HepG2 (cell line): ENCODE measurements around the gene RCAN2. TPM values are rescaled to one million over a fixed set of nuclear protein-coding genes. Genes with fewer than 3 reads are reported as not detected.

ENCODE experiments used
- ATAC-seq: fragments of 200-7000 bp; cut with Tn5 transposase; 3 replicates; pipeline ENCODE4 v1.9.1; 2020; ENCODE audit warnings: mild to moderate bottlenecking, moderate library complexity
- BruUV-seq: library from RNA; stranded (reverse); fragments of 400-500 nt; replicated peaks from 2 replicates; lab custom pipeline; 2021; lab: Mats Ljungman, UMichigan
- CTCF ChIA-PET: fragments of 300-600 bp; formaldehyde crosslinking; extraction: SDS; loops from one replicate; lab custom pipeline; 2021; ENCODE audit warnings: low total read pairs, inconsistent platforms, low intra/inter-chr PET ratio; lab: Yijun Ruan, JAX
- POLR2A ChIA-PET: fragments of 350-600 bp; sonication (Branson Sonifier 250); formaldehyde crosslinking; loops from one replicate; lab custom pipeline; 2020; ENCODE audit warnings: antibody characterized with exemption, inconsistent platforms; lab: Yijun Ruan, JAX
- DNase-seq: peaks from one replicate; pipeline ENCODE4 v3.0.0-alpha.2; 2015; ENCODE audit warnings: low spot score
- FAIRE-seq: peaks from 3 replicates; lab custom pipeline; 2011; peaks lifted over from hg19 to GRCh38; lab: Jason Lieb, UNC
- H2AFZ ChIP-seq: one replicate; pipeline ENCODE4 v1.6.1; 2011; ENCODE audit warnings: low read length, inconsistent platforms
- H3K27ac ChIP-seq: fragments of 300-600 bp; 3 replicates; pipeline ENCODE4 v1.8.0; 2011; ENCODE audit warnings: mixed run types, mild to moderate bottlenecking, mixed read lengths, low read length, inconsistent platforms; ENCODE audit not compliant: insufficient read depth; ENCODE audit errors: extremely low read length
- H3K27me3 ChIP-seq, 2 experiments: fragments of 200-600 bp in 1 of 2; 2 replicates in 1 of 2; 3 replicates in 1 of 2; pipeline versions ENCODE4 v1.6.0 to v1.8.0; 2011; ENCODE audit warnings: low read length in 2 of 2, mild to moderate bottlenecking in 2 of 2, moderate library complexity in 2 of 2, inconsistent platforms in 1 of 2; ENCODE audit not compliant: insufficient read depth in 2 of 2, control insufficient read depth in 1 of 2
- H3K36me3 ChIP-seq, 2 experiments: fragments of 200-600 bp in 1 of 2; replicated peaks in 1 of 2; 2 replicates in 1 of 2; 3 replicates in 1 of 2; pipeline versions ENCODE4 v1.5.1 to v1.8.0; 2011; ENCODE audit warnings: low read length in 2 of 2, inconsistent platforms in 1 of 2; ENCODE audit not compliant: insufficient read depth in 2 of 2, control insufficient read depth in 1 of 2
- H3K4me1 ChIP-seq: 2 replicates; pipeline ENCODE4 v1.5.1; 2012; ENCODE audit warnings: low read length, inconsistent platforms; ENCODE audit not compliant: insufficient read depth
- H3K4me2 ChIP-seq: 2 replicates; pipeline ENCODE4 v1.6.0; 2011; ENCODE audit warnings: low read depth, low read length, inconsistent platforms
- H3K4me3 ChIP-seq, 3 experiments: fragments of 200-600 bp in 1 of 3; sonication (generic), shearing (Covaris generic) in 1 of 3; replicated peaks in 1 of 3; 2 replicates each; pipeline ENCODE4 v1.5.1; 2011 to 2016; ENCODE audit warnings: low read length in 3 of 3, inconsistent platforms in 2 of 3, low read depth in 2 of 3, mild to moderate bottlenecking in 2 of 3, control low read depth in 1 of 3, mixed read lengths in 1 of 3; ENCODE audit not compliant: insufficient read depth in 1 of 3
- H3K79me2 ChIP-seq: one replicate; pipeline ENCODE4 v1.6.1; 2011; ENCODE audit warnings: low read length, inconsistent platforms; ENCODE audit not compliant: insufficient read depth
- H3K9ac ChIP-seq: 2 replicates; pipeline ENCODE4 v1.6.0; 2011; ENCODE audit warnings: mild to moderate bottlenecking, low read depth, low read length, inconsistent platforms; ENCODE audit not compliant: insufficient read depth
- H3K9me3 ChIP-seq: 2 replicates; pipeline ENCODE4 v1.5.1; 2012; ENCODE audit warnings: mild to moderate bottlenecking, low read length
- H4K20me1 ChIP-seq: 2 replicates; pipeline ENCODE4 v1.6.0; 2011; ENCODE audit warnings: inconsistent platforms, mild to moderate bottlenecking, low read length, moderate library complexity; ENCODE audit not compliant: insufficient read depth
- CHCHD3 ChIP-seq: sonication (generic); formaldehyde crosslinking; IDR thresholded peaks from 2 replicates; pipeline ENCODE4 v1.8.0; 2022; ENCODE audit warnings: mild to moderate bottlenecking, missing genetic modification reagents, moderate library complexity
- CSRNP2 ChIP-seq: sonication (generic); formaldehyde crosslinking; conservative IDR thresholded peaks from 2 replicates; pipeline ENCODE4 v1.8.0; 2022; ENCODE audit warnings: low read depth, missing genetic modification reagents
- EZH2 ChIP-seq: conservative IDR thresholded peaks from 2 replicates; pipeline ENCODE4 v1.6.1; 2012; ENCODE audit warnings: mild to moderate bottlenecking, low read depth, low read length, moderate library complexity
- FOXJ3 ChIP-seq: sonication (generic); formaldehyde crosslinking; IDR thresholded peaks from 2 replicates; pipeline ENCODE4 v1.4.0; 2020; ENCODE audit warnings: missing genetic modification reagents, mild to moderate bottlenecking, borderline replicate concordance
- HOXA9 ChIP-seq: sonication (generic); formaldehyde crosslinking; IDR thresholded peaks from 2 replicates; pipeline ENCODE4 v1.8.1; 2022; ENCODE audit warnings: missing genetic modification reagents, mild to moderate bottlenecking, moderate library complexity, borderline replicate concordance
- KDM6A ChIP-seq: IDR thresholded peaks from 2 replicates; pipeline ENCODE4 v1.6.1; 2016; ENCODE audit warnings: low read depth
- RFX5 ChIP-seq: IDR thresholded peaks from 2 replicates; pipeline ENCODE4 v1.6.1; 2011; ENCODE audit warnings: low read depth, low read length, improper control_type of control experiment
- SATB2 ChIP-seq: sonication (generic); formaldehyde crosslinking; IDR thresholded peaks from 2 replicates; pipeline ENCODE4 v1.5.0; 2020; ENCODE audit warnings: missing genetic modification reagents
- SP140L ChIP-seq: sonication (generic); formaldehyde crosslinking; IDR thresholded peaks from 2 replicates; pipeline ENCODE4 v1.4.0; 2020; ENCODE audit warnings: missing genetic modification reagents, borderline replicate concordance
- TSC22D2 ChIP-seq: sonication (generic); formaldehyde crosslinking; IDR thresholded peaks from 2 replicates; pipeline ENCODE4 v1.5.1; 2020; ENCODE audit warnings: missing genetic modification reagents, mild to moderate bottlenecking, borderline replicate concordance
- WGBS: methylation state at CpG from one replicate; pipeline ENCODE4 v1.1.6; 2017; ENCODE audit warnings: low lambda C conversion rate; 5-methylcytosine and 5-hydroxymethylcytosine counted together
- in situ Hi-C: cut with HindIII; loops from 2 replicates; pipeline ENCODE4 v1.10.0; 2017; ENCODE audit warnings: low pct_unique_long_range_greater_than_20kb; ENCODE audit not compliant: extremely low pct_ligation_motif_present
- intact Hi-C: fragments of 100-400 bp; cut with micrococcal nuclease; formaldehyde crosslinking; loops from one replicate; pipeline ENCODE4 v1.10.0; 2022; ENCODE audit not compliant: unreplicated experiment
- polyA plus RNA-seq, 8 experiments: library from polyadenylated mRNA; depleted of rRNA in 3 of 8; stranded (reverse) in 7 of 8; unstranded in 1 of 8; fragments of >200 nt; fragmentation: Illumina TruSeq in 4 of 8; extraction: Trizol in 4 of 8; gene quantifications; 2 replicates each; pipeline versions ENCODE4 v1.2.1 to v1.2.3, GENCODE V29; 2011 to 2016; ENCODE audit warnings: low read depth in 4 of 8, missing spikeins in 1 of 8, mixed read lengths in 1 of 8; ENCODE audit not compliant: insufficient read depth in 1 of 8
- total RNA-seq, 5 experiments: library from RNA; depleted of rRNA; stranded (reverse); fragments of >200 nt; fragmentation: Illumina TruSeq; extraction: Trizol; gene quantifications; 2 replicates each; pipeline ENCODE4 v1.2.3, GENCODE V29; 2016; ENCODE audit warnings: low read depth in 1 of 5
- TF ChIP-seq, protein P1 (sequence below): sonication (generic); formaldehyde crosslinking; IDR thresholded peaks from 2 replicates; pipeline ENCODE4 v1.4.0; 2020; ENCODE audit warnings: missing genetic modification reagents
- TF ChIP-seq, protein P2 (sequence below): sonication (generic); formaldehyde crosslinking; IDR thresholded peaks from 2 replicates; pipeline ENCODE4 v1.4.0; 2020; ENCODE audit warnings: missing genetic modification reagents; ENCODE audit errors: not compliant biosample characterization
- TF ChIP-seq, protein P3 (sequence below): sonication (generic); formaldehyde crosslinking; IDR thresholded peaks from 2 replicates; pipeline ENCODE4 v1.5.1; 2020; ENCODE audit warnings: mild to moderate bottlenecking, missing genetic modification reagents, borderline replicate concordance
- TF ChIP-seq, protein P4 (sequence below): sonication (generic); formaldehyde crosslinking; IDR thresholded peaks from 2 replicates; pipeline ENCODE4 v1.5.1; 2020; ENCODE audit warnings: mild to moderate bottlenecking, missing genetic modification reagents, moderate library complexity

RCAN2 gene
- total and polyA plus RNA-seq, 2 of the 13 experiments (the other 11 are each of a cell fraction or from before 2014, with no cell fraction given) = not detected

GRCh38 chr6:46242921-46243320 lies 248.3 kb downstream of the RCAN2 start:
- in situ Hi-C loops = no loop called here
- no peak overlapping the region for H3K27ac ChIP-seq
- FAIRE-seq (no peak), DNase-seq (no peak), ATAC-seq (no peak)
- H4K20me1 ChIP-seq = no peaks in the 10 kb centered on the region
- 12% methylated on average over 4 of the region's 4 CpGs for WGBS
- H3K9me3 ChIP-seq = no peaks in the 10 kb centered on the region
- POLR2A ChIA-PET = no interaction called here
- no peak overlapping the region for H3K4me3 ChIP-seq
- H3K36me3 ChIP-seq = no peaks in the 10 kb centered on the region
- no peaks in the 10 kb centered on the region for H3K27me3 ChIP-seq
- BruUV-seq = no TSS peak
- TF ChIP-seq, protein P1, sequence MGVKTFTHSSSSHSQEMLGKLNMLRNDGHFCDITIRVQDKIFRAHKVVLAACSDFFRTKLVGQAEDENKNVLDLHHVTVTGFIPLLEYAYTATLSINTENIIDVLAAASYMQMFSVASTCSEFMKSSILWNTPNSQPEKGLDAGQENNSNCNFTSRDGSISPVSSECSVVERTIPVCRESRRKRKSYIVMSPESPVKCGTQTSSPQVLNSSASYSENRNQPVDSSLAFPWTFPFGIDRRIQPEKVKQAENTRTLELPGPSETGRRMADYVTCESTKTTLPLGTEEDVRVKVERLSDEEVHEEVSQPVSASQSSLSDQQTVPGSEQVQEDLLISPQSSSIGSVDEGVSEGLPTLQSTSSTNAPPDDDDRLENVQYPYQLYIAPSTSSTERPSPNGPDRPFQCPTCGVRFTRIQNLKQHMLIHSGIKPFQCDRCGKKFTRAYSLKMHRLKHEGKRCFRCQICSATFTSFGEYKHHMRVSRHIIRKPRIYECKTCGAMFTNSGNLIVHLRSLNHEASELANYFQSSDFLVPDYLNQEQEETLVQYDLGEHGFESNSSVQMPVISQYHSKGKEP (CRISPR knock-in tag) = no peak
- TF ChIP-seq, protein P2, sequence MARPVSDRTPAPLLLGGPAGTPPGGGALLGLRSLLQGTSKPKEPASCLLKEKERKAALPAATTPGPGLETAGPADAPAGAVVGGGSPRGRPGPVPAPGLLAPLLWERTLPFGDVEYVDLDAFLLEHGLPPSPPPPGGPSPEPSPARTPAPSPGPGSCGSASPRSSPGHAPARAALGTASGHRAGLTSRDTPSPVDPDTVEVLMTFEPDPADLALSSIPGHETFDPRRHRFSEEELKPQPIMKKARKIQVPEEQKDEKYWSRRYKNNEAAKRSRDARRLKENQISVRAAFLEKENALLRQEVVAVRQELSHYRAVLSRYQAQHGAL (CRISPR knock-in tag) = no peak
- TF ChIP-seq, protein P3, sequence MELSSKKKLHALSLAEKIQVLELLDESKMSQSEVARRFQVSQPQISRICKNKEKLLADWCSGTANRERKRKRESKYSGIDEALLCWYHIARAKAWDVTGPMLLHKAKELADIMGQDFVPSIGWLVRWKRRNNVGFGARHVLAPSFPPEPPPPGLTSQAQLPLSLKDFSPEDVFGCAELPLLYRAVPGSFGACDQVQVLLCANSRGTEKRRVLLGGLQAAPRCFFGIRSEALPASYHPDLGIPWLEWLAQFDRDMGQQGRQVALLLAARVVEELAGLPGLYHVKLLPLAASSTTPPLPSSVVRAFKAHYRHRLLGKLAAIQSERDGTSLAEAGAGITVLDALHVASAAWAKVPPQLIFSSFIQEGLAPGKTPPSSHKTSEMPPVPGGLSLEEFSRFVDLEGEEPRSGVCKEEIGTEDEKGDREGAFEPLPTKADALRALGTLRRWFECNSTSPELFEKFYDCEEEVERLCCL (CRISPR knock-in tag) = no peak
- no peak for TF ChIP-seq SP140L (CRISPR knock-in tag)
- TF ChIP-seq, protein P4, sequence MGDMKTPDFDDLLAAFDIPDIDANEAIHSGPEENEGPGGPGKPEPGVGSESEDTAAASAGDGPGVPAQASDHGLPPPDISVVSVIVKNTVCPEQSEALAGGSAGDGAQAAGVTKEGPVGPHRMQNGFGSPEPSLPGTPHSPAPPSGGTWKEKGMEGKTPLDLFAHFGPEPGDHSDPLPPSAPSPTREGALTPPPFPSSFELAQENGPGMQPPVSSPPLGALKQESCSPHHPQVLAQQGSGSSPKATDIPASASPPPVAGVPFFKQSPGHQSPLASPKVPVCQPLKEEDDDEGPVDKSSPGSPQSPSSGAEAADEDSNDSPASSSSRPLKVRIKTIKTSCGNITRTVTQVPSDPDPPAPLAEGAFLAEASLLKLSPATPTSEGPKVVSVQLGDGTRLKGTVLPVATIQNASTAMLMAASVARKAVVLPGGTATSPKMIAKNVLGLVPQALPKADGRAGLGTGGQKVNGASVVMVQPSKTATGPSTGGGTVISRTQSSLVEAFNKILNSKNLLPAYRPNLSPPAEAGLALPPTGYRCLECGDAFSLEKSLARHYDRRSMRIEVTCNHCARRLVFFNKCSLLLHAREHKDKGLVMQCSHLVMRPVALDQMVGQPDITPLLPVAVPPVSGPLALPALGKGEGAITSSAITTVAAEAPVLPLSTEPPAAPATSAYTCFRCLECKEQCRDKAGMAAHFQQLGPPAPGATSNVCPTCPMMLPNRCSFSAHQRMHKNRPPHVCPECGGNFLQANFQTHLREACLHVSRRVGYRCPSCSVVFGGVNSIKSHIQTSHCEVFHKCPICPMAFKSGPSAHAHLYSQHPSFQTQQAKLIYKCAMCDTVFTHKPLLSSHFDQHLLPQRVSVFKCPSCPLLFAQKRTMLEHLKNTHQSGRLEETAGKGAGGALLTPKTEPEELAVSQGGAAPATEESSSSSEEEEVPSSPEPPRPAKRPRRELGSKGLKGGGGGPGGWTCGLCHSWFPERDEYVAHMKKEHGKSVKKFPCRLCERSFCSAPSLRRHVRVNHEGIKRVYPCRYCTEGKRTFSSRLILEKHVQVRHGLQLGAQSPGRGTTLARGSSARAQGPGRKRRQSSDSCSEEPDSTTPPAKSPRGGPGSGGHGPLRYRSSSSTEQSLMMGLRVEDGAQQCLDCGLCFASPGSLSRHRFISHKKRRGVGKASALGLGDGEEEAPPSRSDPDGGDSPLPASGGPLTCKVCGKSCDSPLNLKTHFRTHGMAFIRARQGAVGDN = no peak
- TF ChIP-seq FOXJ3 (CRISPR knock-in tag) = no peak
- no peak for TF ChIP-seq CSRNP2
- no peak for TF ChIP-seq EZH2
- no peak for TF ChIP-seq RFX5
- no peak for TF ChIP-seq HOXA9
- TF ChIP-seq KDM6A (CRISPR knock-in tag) = no peak
- TF ChIP-seq SATB2 = no peak
- TF ChIP-seq TSC22D2 (CRISPR knock-in tag) = no peak
- TF ChIP-seq CHCHD3 (CRISPR knock-in tag) = no peak
- CTCF ChIA-PET = no interaction called here
- H3K9ac ChIP-seq = no peak overlapping the region
- intact Hi-C loops = no loop called here
- no peaks in the 10 kb centered on the region for H3K4me1 ChIP-seq
- no peak overlapping the region for H2AFZ ChIP-seq
- H3K4me2 ChIP-seq = no peak overlapping the region
- H3K79me2 ChIP-seq = no peaks in the 10 kb centered on the region
